Measurements from ENCODE around the gene RHBDL1. TPM values are rescaled to one million over a fixed set of nuclear protein-coding genes. Genes with fewer than 3 reads are reported as not detected.

The RHBDL1 gene
- total RNA-seq, 1 donor from 2014 or later = 3.0 TPM

DNA sequence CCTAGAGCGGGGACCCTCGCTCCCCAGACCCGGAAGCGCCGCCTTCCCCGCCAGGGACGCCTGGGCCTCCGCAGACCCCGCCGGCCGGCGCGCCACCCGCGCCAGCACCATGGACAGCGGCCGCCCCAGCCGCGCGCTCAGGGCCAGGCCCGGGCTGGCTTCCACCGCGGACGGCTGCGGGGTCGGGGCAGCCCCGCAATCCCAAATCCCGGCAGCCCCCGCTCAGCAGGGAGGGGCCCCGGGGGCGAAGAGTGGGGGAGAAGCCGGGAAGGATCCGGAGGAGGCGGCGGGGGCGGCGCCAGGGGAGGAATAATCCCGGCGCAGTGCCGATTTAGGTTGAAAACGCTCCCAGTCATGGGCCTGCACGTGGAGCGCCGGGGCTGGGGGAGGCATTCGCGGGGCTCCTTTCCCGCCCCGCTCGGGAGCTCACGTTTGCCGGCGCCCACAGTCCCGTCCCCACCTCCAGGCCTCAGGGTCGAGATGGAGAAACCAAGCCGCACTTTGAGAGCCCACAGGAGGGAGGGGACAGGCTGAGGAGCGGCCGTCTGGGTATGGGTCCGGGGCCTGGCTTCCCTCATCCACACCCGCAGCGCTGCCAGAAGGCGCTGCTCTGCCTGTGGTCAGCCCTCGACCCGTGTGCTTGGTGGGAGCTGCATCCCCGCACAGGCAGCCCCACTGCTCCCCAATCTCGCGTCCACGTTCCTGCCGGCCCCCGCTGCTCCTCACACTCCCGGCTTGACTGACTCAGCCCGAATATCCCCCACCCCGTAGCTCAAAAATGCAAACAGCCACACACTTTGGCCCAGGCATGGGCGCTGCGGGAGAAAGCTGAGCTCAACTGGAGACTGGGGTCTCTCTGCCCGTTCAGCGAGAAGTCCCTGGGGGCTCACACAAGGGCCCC is 25.5 kb downstream of the RHBDL1 start:
- Mint-ChIP-seq H3K4me1 (ENCODE audit: low read depth) (no peaks in the 10 kb centered on the region), H3K9me3 (ENCODE audit: low read depth) (no peaks in the 10 kb centered on the region), H3K36me3 (ENCODE audit: low read depth) (peaks cover 1% of the 10 kb centered on the region), H3K4me3 (ENCODE audit: unreplicated experiment) (no peak overlapping the region), H3K27ac (ENCODE audit: unreplicated experiment) (no peak overlapping the region), H3K27me3 (ENCODE audit: low read depth) (peaks cover 25% of the 10 kb centered on the region)
- TF ChIP-seq, protein P1, sequence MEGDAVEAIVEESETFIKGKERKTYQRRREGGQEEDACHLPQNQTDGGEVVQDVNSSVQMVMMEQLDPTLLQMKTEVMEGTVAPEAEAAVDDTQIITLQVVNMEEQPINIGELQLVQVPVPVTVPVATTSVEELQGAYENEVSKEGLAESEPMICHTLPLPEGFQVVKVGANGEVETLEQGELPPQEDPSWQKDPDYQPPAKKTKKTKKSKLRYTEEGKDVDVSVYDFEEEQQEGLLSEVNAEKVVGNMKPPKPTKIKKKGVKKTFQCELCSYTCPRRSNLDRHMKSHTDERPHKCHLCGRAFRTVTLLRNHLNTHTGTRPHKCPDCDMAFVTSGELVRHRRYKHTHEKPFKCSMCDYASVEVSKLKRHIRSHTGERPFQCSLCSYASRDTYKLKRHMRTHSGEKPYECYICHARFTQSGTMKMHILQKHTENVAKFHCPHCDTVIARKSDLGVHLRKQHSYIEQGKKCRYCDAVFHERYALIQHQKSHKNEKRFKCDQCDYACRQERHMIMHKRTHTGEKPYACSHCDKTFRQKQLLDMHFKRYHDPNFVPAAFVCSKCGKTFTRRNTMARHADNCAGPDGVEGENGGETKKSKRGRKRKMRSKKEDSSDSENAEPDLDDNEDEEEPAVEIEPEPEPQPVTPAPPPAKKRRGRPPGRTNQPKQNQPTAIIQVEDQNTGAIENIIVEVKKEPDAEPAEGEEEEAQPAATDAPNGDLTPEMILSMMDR (IDR thresholded peaks at IDR 0.05) = no peak
- DNase-seq (ENCODE audit: low spot score) = no peak

DNA sequence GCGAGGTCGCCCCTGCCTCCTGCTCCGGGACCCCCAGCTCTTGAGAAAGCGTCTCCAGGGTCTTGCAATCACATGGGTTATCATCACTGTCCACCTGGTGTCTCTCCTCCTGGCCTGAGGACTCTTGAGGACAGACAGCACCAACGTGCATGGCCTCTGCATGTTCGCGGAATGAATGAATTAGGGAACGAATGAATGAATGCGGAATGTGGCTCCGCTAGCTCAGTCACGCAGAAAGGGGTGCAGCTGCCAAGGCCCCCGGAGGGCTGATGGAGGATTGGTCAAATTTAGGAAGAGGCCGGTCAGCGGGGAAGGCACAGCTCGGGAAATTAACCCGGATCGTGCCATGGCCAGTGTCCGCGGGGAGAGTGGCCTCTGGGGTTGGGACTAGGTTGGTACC is 26.9 kb downstream of the RHBDL1 start:
- H3K27ac Mint-ChIP-seq (ENCODE audit: unreplicated experiment) = no peak overlapping the region

DNA sequence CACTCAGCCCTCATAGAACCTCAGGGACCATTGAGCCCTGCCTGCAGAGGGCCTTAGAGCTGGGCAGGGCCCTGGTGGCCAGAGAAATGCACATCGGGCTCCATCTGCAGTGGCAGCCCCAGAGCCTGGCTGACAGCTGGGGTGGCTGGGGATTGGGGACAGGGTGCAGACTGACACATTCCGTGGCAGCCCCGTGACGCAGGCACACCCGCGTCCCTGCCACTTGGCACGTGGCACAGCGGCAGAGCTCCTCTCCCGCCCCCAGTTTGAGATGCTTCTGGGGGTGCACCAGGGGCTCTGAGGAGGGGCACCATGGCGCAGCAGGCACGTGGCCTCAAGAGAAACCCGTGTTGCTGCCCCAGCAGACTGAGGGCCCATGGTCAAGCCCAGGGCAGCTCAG is 27.9 kb downstream of the RHBDL1 start:
- DNase-seq (ENCODE audit: low spot score) = no peak
- Mint-ChIP-seq H3K27me3 (ENCODE audit: low read depth) (peaks cover 37% of the 10 kb centered on the region), H3K27ac (ENCODE audit: unreplicated experiment) (no peak overlapping the region)

More for the DNA sequence above, 26.9 kb downstream of the RHBDL1 start:
- TF ChIP-seq, protein P1 (IDR thresholded peaks at IDR 0.05) = no peak
- DNase-seq (ENCODE audit: low spot score) = no peak
- H3K4me1 Mint-ChIP-seq (ENCODE audit: low read depth) = no peaks in the 10 kb centered on the region
- H3K9me3 Mint-ChIP-seq (ENCODE audit: low read depth) = no peaks in the 10 kb centered on the region
- H3K36me3 Mint-ChIP-seq (ENCODE audit: low read depth) = peaks cover 1% of the 10 kb centered on the region
- H3K27me3 Mint-ChIP-seq (ENCODE audit: low read depth) = peaks cover 29% of the 10 kb centered on the region
- H3K4me3 Mint-ChIP-seq (ENCODE audit: unreplicated experiment) = no peak overlapping the region

DNA sequence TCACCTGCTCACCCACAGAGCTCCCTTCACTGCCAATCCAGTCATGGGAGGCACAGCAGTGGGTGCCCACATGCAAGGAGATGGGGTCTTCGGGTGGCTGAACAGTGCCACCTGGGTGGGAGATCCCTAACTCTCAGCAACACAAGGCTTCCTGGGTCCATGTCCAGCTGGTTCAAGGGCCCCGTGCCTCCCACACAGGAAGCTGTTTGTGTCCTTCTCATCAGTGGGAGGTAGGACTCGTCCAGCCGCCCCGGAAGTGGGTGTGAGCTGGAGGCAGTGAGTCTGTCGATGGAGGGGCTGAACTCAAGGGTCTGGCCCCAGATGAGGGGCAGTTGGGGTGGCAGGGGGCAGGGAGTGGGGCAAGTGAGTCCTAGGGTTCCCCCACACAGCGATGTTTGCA is 28.6 kb downstream of the RHBDL1 start:
- Mint-ChIP-seq H3K9me3 (ENCODE audit: low read depth) (no peaks in the 10 kb centered on the region), H3K4me1 (ENCODE audit: low read depth) (no peaks in the 10 kb centered on the region), H3K27me3 (ENCODE audit: low read depth) (peaks cover 42% of the 10 kb centered on the region), H3K4me3 (ENCODE audit: unreplicated experiment) (no peak overlapping the region), H3K27ac (ENCODE audit: unreplicated experiment) (no peak overlapping the region), H3K36me3 (ENCODE audit: low read depth) (peaks cover 1% of the 10 kb centered on the region)
- DNase-seq (ENCODE audit: low spot score) = no peak
- TF ChIP-seq, protein P1 (IDR thresholded peaks at IDR 0.05) = no peak

More for the DNA sequence above, 27.9 kb downstream of the RHBDL1 start:
- H3K4me1 Mint-ChIP-seq (ENCODE audit: low read depth) = no peaks in the 10 kb centered on the region
- H3K9me3 Mint-ChIP-seq (ENCODE audit: low read depth) = no peaks in the 10 kb centered on the region
- H3K4me3 Mint-ChIP-seq (ENCODE audit: unreplicated experiment) = no peak overlapping the region
- peaks cover 1% of the 10 kb centered on the region for H3K36me3 Mint-ChIP-seq (ENCODE audit: low read depth)
- TF ChIP-seq, protein P1 (IDR thresholded peaks at IDR 0.05) = no peak

DNA sequence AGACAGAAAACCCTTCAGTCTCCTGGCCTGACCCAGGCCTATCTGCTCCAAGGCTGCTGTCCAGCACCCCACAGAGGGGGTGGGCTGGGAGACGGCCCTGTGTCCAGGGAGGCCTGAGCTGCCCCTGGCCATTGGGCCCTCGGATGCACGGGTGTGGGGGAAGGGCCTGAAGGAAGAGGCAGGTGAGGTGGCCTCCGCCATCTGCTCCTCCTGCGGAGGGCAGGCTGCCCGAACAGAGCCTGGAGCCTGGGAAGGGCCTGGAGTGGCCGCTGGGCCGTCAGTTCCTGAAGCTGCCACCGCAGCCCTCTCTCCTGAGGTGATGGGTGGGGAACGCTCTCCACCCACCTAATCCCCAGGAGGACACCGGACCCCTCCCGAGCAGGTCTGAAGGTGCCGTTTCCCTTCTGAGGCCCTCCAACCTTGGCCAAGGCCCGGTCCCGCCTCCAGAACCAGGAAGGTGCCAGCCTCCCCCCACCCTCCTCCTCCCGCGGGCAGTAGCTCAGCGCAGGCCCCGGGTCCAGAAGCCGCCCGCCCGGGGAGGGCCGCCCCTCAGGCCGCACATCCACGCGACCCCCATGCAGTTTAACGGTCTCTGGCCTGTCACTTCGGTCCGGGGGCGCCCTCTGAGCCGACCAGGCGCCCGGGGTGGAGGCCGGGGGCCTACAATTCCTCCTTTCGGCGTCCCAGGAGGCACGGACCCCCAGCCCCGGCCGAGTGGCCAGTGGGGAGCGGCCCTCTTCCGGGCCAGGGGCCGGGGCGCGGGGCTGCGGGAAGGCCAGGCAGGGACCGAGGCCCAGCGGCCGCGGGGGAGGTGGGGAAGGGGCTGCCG is 29.3 kb downstream of the RHBDL1 start:
- Mint-ChIP-seq H3K27ac (ENCODE audit: unreplicated experiment) (no peak overlapping the region), H3K36me3 (ENCODE audit: low read depth) (peaks cover 1% of the 10 kb centered on the region), H3K4me3 (ENCODE audit: unreplicated experiment) (no peak overlapping the region), H3K27me3 (ENCODE audit: low read depth) (peaks cover 42% of the 10 kb centered on the region), H3K4me1 (ENCODE audit: low read depth) (peaks cover 3% of the 10 kb centered on the region), H3K9me3 (ENCODE audit: low read depth) (no peaks in the 10 kb centered on the region)
- DNase-seq (ENCODE audit: low spot score) = no peak
- TF ChIP-seq, protein P1 (IDR thresholded peaks at IDR 0.05) = no peak
